ENCODE results near the gene CACNA1E. TPM values are rescaled to one million over a fixed set of nuclear protein-coding genes. Genes with fewer than 3 reads are reported as not detected.

The CACNA1E gene
- total and polyA plus RNA-seq, 2 experiments from 2014 or later: 0.32 to 1.1 TPM

DNA sequence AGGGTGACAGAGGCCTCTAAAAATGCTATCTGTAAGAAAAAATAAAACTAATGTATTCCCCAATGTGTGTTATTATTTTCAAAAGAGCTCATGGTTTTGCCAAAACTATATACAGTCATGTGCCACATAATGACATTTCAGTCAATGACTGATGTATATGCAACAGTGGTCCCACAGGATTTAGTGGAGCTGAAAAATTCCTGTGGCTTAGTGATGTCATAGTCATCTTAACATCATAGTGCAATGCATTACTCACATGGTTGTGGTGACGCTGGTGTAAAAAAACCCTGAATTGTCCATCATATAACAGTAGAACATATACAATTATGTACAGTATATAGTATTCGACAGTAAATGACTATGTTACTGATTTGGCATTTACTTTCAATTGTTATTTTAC, 172.4 kb downstream of the CACNA1E start (continued):
- TF ChIP-seq, protein P1, sequence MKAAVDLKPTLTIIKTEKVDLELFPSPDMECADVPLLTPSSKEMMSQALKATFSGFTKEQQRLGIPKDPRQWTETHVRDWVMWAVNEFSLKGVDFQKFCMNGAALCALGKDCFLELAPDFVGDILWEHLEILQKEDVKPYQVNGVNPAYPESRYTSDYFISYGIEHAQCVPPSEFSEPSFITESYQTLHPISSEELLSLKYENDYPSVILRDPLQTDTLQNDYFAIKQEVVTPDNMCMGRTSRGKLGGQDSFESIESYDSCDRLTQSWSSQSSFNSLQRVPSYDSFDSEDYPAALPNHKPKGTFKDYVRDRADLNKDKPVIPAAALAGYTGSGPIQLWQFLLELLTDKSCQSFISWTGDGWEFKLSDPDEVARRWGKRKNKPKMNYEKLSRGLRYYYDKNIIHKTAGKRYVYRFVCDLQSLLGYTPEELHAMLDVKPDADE (IDR thresholded peaks at IDR 0.05): no peak
- TF ChIP-seq POLR2AphosphoS5 (IDR thresholded peaks at IDR 0.05; ENCODE audit: low read depth) (no peak), JUNB (IDR thresholded peaks at IDR 0.05; ENCODE audit: unreplicated experiment) (no peak), CREB1 (CRISPR knock-in tag; IDR thresholded peaks at IDR 0.05; ENCODE audit: low read depth) (no peak), NANOG (IDR thresholded peaks at IDR 0.05; ENCODE audit: borderline replicate concordance) (no peak), ZNF114 (CRISPR knock-in tag; IDR thresholded peaks at IDR 0.05) (no peak), ZNF331 (CRISPR knock-in tag; IDR thresholded peaks at IDR 0.05; ENCODE audit: low read depth) (no peak)
- TF ChIP-seq, protein P2, sequence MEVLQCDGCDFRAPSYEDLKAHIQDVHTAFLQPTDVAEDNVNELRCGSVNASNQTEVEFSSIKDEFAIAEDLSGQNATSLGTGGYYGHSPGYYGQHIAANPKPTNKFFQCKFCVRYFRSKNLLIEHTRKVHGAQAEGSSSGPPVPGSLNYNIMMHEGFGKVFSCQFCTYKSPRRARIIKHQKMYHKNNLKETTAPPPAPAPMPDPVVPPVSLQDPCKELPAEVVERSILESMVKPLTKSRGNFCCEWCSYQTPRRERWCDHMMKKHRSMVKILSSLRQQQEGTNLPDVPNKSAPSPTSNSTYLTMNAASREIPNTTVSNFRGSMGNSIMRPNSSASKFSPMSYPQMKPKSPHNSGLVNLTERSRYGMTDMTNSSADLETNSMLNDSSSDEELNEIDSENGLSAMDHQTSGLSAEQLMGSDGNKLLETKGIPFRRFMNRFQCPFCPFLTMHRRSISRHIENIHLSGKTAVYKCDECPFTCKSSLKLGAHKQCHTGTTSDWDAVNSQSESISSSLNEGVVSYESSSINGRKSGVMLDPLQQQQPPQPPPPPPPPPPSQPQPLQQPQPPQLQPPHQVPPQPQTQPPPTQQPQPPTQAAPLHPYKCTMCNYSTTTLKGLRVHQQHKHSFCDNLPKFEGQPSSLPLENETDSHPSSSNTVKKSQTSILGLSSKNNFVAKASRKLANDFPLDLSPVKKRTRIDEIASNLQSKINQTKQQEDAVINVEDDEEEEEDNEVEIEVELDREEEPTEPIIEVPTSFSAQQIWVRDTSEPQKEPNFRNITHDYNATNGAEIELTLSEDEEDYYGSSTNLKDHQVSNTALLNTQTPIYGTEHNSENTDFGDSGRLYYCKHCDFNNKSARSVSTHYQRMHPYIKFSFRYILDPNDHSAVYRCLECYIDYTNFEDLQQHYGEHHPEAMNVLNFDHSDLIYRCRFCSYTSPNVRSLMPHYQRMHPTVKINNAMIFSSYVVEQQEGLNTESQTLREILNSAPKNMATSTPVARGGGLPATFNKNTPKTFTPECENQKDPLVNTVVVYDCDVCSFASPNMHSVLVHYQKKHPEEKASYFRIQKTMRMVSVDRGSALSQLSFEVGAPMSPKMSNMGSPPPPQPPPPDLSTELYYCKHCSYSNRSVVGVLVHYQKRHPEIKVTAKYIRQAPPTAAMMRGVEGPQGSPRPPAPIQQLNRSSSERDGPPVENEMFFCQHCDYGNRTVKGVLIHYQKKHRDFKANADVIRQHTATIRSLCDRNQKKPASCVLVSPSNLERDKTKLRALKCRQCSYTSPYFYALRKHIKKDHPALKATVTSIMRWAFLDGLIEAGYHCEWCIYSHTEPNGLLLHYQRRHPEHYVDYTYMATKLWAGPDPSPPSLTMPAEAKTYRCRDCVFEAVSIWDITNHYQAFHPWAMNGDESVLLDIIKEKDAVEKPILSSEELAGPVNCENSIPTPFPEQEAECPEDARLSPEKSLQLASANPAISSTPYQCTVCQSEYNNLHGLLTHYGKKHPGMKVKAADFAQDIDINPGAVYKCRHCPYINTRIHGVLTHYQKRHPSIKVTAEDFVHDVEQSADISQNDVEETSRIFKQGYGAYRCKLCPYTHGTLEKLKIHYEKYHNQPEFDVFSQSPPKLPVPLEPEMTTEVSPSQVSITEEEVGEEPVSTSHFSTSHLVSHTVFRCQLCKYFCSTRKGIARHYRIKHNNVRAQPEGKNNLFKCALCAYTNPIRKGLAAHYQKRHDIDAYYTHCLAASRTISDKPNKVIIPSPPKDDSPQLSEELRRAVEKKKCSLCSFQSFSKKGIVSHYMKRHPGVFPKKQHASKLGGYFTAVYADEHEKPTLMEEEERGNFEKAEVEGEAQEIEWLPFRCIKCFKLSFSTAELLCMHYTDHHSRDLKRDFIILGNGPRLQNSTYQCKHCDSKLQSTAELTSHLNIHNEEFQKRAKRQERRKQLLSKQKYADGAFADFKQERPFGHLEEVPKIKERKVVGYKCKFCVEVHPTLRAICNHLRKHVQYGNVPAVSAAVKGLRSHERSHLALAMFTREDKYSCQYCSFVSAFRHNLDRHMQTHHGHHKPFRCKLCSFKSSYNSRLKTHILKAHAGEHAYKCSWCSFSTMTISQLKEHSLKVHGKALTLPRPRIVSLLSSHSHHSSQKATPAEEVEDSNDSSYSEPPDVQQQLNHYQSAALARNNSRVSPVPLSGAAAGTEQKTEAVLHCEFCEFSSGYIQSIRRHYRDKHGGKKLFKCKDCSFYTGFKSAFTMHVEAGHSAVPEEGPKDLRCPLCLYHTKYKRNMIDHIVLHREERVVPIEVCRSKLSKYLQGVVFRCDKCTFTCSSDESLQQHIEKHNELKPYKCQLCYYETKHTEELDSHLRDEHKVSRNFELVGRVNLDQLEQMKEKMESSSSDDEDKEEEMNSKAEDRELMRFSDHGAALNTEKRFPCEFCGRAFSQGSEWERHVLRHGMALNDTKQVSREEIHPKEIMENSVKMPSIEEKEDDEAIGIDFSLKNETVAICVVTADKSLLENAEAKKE (CRISPR knock-in tag; IDR thresholded peaks at IDR 0.05): no peak

DNA sequence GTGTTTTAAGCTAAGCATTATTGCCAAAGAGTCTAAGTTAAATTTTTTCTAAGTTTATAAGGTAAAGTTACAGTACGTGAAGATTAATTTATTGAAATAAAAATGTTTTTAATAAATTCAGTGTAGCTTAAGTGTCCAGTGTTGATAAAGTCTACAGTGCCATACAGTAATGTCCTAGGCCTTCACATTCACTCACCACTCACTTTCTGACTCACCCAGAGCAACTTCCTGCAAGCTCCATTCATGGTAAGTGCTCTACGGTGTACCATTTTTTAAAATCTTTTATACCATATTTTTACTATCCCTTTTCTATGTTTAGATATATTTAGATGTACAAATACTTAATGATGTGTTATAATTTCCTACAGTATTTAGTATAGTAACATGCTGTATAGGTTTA, 173.2 kb downstream of the CACNA1E start:
- Histone ChIP-seq H3K4me1 (ENCODE audit: insufficient read depth) (no peaks in the 10 kb centered on the region; the same call in 1 of the 2 replicates), H2AFZ (no peak overlapping the region), H3K9me2 (ENCODE audit: insufficient read depth) (peaks cover 2% of the 10 kb centered on the region; the same call in 1 of the 2 replicates), H4K20me1 (replicated peaks; ENCODE audit: insufficient read depth) (no peaks in the 10 kb centered on the region), H3K79me2 (replicated peaks; ENCODE audit: insufficient read depth) (no peaks in the 10 kb centered on the region), H3K27ac (ENCODE audit: low read depth) (no peak overlapping the region), H3K4me2 (no peak overlapping the region), H3K27me3 (ENCODE audit: insufficient read depth) (no peaks in the 10 kb centered on the region), H3K36me3 (ENCODE audit: insufficient read depth) (no peaks in the 10 kb centered on the region), H3K4me3 (no peak overlapping the region), H3F3A (replicated peaks; ENCODE audit: low read depth) (no peaks in the 10 kb centered on the region)
- no peak for ATAC-seq
- H3K4me3 Mint-ChIP-seq: no peak overlapping the region
- H3K27me3 Mint-ChIP-seq (ENCODE audit: insufficient read depth, low read depth, poor library complexity): no peaks in the 10 kb centered on the region
- peaks cover 5% of the 10 kb centered on the region; the same call in 2 of the 3 replicates for H3K4me1 Mint-ChIP-seq
- DNase-seq (ENCODE audit: low spot score): no peak
- peaks cover 6% of the 10 kb centered on the region; the same call in 1 of the 3 replicates for H3K36me3 Mint-ChIP-seq (ENCODE audit: low read depth)
- H3K27ac Mint-ChIP-seq: no peak overlapping the region
- peaks cover 2% of the 10 kb centered on the region; the same call in 1 of the 3 replicates for H3K9me3 Mint-ChIP-seq
- TF ChIP-seq ZNF331 (CRISPR knock-in tag; IDR thresholded peaks at IDR 0.05; ENCODE audit: low read depth): no peak
- TF ChIP-seq, protein P3, sequence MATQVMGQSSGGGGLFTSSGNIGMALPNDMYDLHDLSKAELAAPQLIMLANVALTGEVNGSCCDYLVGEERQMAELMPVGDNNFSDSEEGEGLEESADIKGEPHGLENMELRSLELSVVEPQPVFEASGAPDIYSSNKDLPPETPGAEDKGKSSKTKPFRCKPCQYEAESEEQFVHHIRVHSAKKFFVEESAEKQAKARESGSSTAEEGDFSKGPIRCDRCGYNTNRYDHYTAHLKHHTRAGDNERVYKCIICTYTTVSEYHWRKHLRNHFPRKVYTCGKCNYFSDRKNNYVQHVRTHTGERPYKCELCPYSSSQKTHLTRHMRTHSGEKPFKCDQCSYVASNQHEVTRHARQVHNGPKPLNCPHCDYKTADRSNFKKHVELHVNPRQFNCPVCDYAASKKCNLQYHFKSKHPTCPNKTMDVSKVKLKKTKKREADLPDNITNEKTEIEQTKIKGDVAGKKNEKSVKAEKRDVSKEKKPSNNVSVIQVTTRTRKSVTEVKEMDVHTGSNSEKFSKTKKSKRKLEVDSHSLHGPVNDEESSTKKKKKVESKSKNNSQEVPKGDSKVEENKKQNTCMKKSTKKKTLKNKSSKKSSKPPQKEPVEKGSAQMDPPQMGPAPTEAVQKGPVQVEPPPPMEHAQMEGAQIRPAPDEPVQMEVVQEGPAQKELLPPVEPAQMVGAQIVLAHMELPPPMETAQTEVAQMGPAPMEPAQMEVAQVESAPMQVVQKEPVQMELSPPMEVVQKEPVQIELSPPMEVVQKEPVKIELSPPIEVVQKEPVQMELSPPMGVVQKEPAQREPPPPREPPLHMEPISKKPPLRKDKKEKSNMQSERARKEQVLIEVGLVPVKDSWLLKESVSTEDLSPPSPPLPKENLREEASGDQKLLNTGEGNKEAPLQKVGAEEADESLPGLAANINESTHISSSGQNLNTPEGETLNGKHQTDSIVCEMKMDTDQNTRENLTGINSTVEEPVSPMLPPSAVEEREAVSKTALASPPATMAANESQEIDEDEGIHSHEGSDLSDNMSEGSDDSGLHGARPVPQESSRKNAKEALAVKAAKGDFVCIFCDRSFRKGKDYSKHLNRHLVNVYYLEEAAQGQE (IDR thresholded peaks at IDR 0.05; ENCODE audit: unreplicated experiment): no peak
- TF ChIP-seq, protein P4, sequence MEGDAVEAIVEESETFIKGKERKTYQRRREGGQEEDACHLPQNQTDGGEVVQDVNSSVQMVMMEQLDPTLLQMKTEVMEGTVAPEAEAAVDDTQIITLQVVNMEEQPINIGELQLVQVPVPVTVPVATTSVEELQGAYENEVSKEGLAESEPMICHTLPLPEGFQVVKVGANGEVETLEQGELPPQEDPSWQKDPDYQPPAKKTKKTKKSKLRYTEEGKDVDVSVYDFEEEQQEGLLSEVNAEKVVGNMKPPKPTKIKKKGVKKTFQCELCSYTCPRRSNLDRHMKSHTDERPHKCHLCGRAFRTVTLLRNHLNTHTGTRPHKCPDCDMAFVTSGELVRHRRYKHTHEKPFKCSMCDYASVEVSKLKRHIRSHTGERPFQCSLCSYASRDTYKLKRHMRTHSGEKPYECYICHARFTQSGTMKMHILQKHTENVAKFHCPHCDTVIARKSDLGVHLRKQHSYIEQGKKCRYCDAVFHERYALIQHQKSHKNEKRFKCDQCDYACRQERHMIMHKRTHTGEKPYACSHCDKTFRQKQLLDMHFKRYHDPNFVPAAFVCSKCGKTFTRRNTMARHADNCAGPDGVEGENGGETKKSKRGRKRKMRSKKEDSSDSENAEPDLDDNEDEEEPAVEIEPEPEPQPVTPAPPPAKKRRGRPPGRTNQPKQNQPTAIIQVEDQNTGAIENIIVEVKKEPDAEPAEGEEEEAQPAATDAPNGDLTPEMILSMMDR (conservative IDR thresholded peaks at IDR 0.05; ENCODE audit: low read depth in 2 of 2): no peak
- TF ChIP-seq STAT1 (IDR thresholded peaks at IDR 0.05; ENCODE audit: unreplicated experiment): no peak
- no peak for TF ChIP-seq EZH2phosphoT487 (IDR thresholded peaks at IDR 0.05; ENCODE audit: unreplicated experiment)
- no peak for TF ChIP-seq EZH2 (IDR thresholded peaks at IDR 0.05; ENCODE audit: low read depth, unreplicated experiment)
- TF ChIP-seq CREB1 (CRISPR knock-in tag; IDR thresholded peaks at IDR 0.05; ENCODE audit: low read depth): no peak
- no peak for TF ChIP-seq ZNF114 (CRISPR knock-in tag; IDR thresholded peaks at IDR 0.05)
- TF ChIP-seq POLR2AphosphoS5 (IDR thresholded peaks at IDR 0.05; ENCODE audit: low read depth): no peak
- no peak for TF ChIP-seq JUNB (IDR thresholded peaks at IDR 0.05; ENCODE audit: unreplicated experiment)
